Measurements from ENCODE around the gene CR2. TPM values are rescaled to one million over a fixed set of nuclear protein-coding genes. Genes with fewer than 3 reads are reported as not detected.
A peak's percentile ranks its signal among the peaks of the same experiment; 100 is the strongest.
"Not testable (repeated sequence)": the region's sequence is repeated elsewhere in the genome, so short reads cannot be mapped to it uniquely, and the experiment has no call there.

CR2 gene
- total RNA-seq, 2 experiments from 2014 or later = not detected

DNA sequence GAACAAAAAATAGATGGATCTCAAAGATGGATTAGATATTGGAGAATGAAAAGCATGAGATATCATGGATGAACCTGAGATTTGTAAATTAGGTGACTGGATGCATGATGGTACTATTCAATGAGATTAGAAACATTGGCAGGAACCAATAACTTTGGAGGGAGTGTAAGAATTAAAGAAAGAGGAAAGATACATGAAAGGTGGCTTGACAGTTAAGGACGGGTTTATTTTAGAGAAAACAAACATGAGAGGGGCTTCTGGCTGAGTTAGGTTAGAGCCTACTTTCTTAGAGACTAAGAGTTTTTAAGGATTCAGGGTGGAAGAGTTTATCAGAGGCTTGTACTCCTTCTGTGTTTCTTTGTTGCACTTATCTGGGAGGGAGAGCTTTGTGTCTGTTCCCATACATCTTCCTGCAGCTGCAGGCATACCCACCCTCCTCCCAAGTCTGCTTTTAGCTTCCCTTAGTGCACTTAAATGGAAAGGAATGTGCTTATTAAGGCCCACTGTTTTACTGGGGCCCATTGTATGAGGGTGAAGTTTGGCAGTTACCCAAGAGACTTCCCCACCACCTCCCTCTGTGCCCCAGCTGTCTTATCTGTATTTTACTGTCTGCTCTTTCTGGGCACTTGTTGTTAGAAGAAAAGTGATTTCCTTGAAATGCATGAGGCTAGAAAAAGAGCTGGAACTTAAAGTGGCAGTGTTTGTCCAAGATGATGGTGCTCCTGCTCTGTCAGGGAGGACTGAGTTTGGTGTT, 26.1 kb upstream of the CR2 start:
- no peaks in the 10 kb centered on the region for H3K36me3 Mint-ChIP-seq (ENCODE audit: low read depth)
- POLR2A ChIA-PET = no interaction called here

GRCh38 chr1:207428783-207429182, 25.3 kb upstream of the CR2 start:
- ChIA-PET CTCF (no interaction called here), POLR2A (no interaction called here)
- DNase-seq = no peak
- Mint-ChIP-seq H3K36me3 (ENCODE audit: low read depth) (no peaks in the 10 kb centered on the region), H3K27ac (no peak overlapping the region), H3K4me3 (no peak overlapping the region), H3K4me1 (no peaks in the 10 kb centered on the region), H3K9me3 (no peaks in the 10 kb centered on the region), H3K27me3 (peaks cover 21% of the 10 kb centered on the region)

More for the DNA sequence above, 26.1 kb upstream of the CR2 start:
- no peak overlapping the region for H3K27ac Mint-ChIP-seq
- no peak overlapping the region for H3K4me3 Mint-ChIP-seq
- no peak for DNase-seq
- peaks cover 21% of the 10 kb centered on the region for H3K27me3 Mint-ChIP-seq
- no peaks in the 10 kb centered on the region for H3K4me1 Mint-ChIP-seq
- no peaks in the 10 kb centered on the region for H3K9me3 Mint-ChIP-seq
- CTCF ChIA-PET = interaction anchor here (0.5 kb wide), 1 partner anchor 23 kb away, joined by 3 read pairs; no protein-coding TSS in a partner anchor

DNA sequence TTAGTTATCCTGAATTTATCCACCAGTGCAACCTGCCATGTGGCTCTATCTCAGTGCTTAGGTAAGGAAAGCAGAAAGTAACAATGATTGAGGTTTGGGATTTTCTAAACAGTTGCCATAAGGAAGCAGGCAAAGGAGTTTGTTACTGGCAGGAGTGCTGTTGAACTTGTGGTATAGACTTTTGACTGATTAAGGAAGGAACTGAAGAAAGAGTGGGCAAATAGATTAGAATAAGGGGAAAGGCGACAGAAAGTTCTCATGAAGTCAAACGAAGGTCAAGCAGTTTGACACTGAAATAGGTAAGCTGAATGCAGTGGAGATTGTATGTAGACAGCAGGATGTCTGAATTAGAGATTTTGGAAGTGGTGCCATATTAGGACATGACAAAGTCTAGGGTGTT, 24.2 kb upstream of the CR2 start:
- H3K27ac Mint-ChIP-seq = no peak overlapping the region

DNA sequence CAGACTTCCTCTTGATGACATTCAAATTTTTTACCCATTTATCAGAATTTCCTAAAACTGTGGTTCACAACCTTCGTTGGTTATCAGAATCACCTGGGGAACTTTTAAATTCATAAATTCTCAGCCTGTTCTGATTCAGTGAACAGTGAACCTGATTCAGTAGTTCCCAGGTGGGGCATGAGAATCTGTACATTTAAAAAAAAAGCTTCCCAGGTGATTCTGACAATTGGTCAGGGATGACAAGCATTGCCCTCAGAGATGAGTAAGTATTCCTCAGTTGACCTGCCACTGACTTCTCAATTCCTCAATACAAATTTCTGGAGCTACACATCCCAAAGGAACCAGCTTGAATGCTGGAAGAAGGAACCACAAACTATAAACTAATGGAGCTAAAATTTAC, 23.5 kb upstream of the CR2 start:
- no peak overlapping the region for H3K4me3 Mint-ChIP-seq
- CTCF ChIA-PET = no interaction called here
- H3K27ac Mint-ChIP-seq = no peak overlapping the region

More for the DNA sequence above, 24.2 kb upstream of the CR2 start:
- DNase-seq = no peak
- no peak overlapping the region for H3K4me3 Mint-ChIP-seq
- no peaks in the 10 kb centered on the region for H3K4me1 Mint-ChIP-seq
- ChIA-PET POLR2A (no interaction called here), CTCF (no interaction called here)
- H3K9me3 Mint-ChIP-seq = no peaks in the 10 kb centered on the region
- no peaks in the 10 kb centered on the region for H3K36me3 Mint-ChIP-seq (ENCODE audit: low read depth)
- peaks cover 23% of the 10 kb centered on the region for H3K27me3 Mint-ChIP-seq

DNA sequence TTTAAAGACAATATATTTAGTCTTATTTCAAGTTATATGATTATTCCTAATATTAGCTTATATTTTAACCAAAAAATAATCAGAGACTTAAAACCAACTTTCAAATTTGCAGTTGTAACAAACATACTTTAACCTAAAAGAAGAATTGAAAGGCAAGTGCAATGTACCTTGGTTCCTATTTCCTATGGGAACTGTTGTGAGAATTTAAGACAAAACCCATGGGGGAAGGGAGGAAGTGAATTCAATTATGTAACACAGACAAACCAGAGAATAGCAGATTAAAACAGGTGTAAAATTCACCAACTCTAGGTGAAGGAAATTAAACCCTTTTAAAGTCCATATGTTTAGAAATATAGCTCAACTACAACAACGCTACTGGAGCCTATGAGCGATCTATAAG, 22.6 kb upstream of the CR2 start:
- no peak overlapping the region for H3K4me3 Mint-ChIP-seq
- no peak overlapping the region for H3K27ac Mint-ChIP-seq
- ChIA-PET CTCF (no interaction called here), POLR2A (no interaction called here)
- no peak for DNase-seq
- no peaks in the 10 kb centered on the region for H3K36me3 Mint-ChIP-seq (ENCODE audit: low read depth)
- no peaks in the 10 kb centered on the region for H3K9me3 Mint-ChIP-seq
- H3K4me1 Mint-ChIP-seq = no peaks in the 10 kb centered on the region
- peaks cover 23% of the 10 kb centered on the region for H3K27me3 Mint-ChIP-seq

More for the DNA sequence above, 23.5 kb upstream of the CR2 start:
- DNase-seq = no peak
- Mint-ChIP-seq H3K4me1 (no peaks in the 10 kb centered on the region), H3K9me3 (no peaks in the 10 kb centered on the region), H3K36me3 (ENCODE audit: low read depth) (no peaks in the 10 kb centered on the region), H3K27me3 (peaks cover 23% of the 10 kb centered on the region)
- POLR2A ChIA-PET = no interaction called here

DNA sequence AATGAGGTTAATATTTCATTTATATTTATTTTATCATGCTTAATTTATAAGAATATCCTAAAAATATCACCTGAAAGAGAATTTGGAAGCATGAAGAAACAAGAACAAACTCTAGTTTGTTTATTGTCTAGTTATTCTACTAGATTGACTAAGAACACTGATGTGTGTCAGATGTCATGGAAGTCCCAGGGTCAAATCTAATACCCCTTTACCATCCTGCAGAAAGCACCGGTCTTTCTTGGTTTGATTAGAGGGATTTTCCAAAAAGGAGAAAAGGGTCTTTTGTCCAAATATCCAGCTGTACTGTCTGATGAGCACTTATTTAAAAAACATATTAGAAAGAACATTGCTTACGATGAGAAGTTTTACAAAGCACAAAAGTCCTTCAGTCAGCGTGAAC, 20.7 kb upstream of the CR2 start:
- no peak for DNase-seq
- no peak overlapping the region for H3K4me3 Mint-ChIP-seq
- H3K4me1 Mint-ChIP-seq = no peaks in the 10 kb centered on the region
- ChIA-PET CTCF (no interaction called here), POLR2A (no interaction called here)
- H3K36me3 Mint-ChIP-seq (ENCODE audit: low read depth) = no peaks in the 10 kb centered on the region
- no peaks in the 10 kb centered on the region for H3K9me3 Mint-ChIP-seq
- peaks cover 17% of the 10 kb centered on the region for H3K27me3 Mint-ChIP-seq
- no peak overlapping the region for H3K27ac Mint-ChIP-seq

DNA sequence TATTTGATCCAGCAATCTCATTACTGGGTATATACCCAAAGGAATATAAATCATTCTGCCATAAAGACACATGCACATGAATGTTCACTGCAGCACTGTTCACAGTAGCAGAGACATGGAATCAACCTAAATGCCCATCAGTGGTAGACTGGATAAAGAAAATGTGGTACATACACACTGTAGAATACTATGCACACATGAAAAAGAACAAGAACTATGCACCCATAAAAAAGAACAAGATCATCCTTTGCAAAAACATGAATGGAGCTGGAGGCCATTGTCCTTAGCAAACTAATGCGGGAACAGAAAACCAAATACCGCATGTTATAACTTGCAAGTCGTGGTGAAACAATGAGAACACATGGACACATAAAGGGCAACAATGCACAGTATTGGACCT, 17.4 kb upstream of the CR2 start:
- H3K4me3 Mint-ChIP-seq; H3K4me1 Mint-ChIP-seq; CTCF ChIA-PET; H3K9me3 Mint-ChIP-seq; H3K27ac Mint-ChIP-seq; DNase-seq; H3K27me3 Mint-ChIP-seq; H3K36me3 Mint-ChIP-seq (ENCODE audit: low read depth); POLR2A ChIA-PET: not testable (repeated sequence)

- POLR2A ChIA-PET = interaction anchor here (0.7 kb wide), 1 partner anchor 30 kb away, joined by 3 read pairs; no protein-coding TSS in a partner anchor
- DNase-seq = no peak
- H3K9me3 Mint-ChIP-seq = no peaks in the 10 kb centered on the region
- H3K4me3 Mint-ChIP-seq = no peak overlapping the region
- peaks cover 4% of the 10 kb centered on the region for H3K27me3 Mint-ChIP-seq
- no peaks in the 10 kb centered on the region for H3K36me3 Mint-ChIP-seq (ENCODE audit: low read depth)
- no peak overlapping the region for H3K27ac Mint-ChIP-seq
- no peaks in the 10 kb centered on the region for H3K4me1 Mint-ChIP-seq
- CTCF ChIA-PET = no interaction called here
Observed at GRCh38 chr1:207440626-207441025, 13.5 kb upstream of the CR2 start.

- Mint-ChIP-seq H3K9me3 (no peaks in the 10 kb centered on the region), H3K4me3 (no peak overlapping the region), H3K27me3 (peaks cover 15% of the 10 kb centered on the region), H3K4me1 (no peaks in the 10 kb centered on the region), H3K36me3 (ENCODE audit: low read depth) (no peaks in the 10 kb centered on the region), H3K27ac (no peak overlapping the region)
- ChIA-PET POLR2A (no interaction called here), CTCF (interaction anchor here (1.0 kb wide), 1 partner anchor 10 kb away, joined by 4 read pairs; the partner anchor contains the start of gene CR2)
- no peak for DNase-seq
Observed at GRCh38 chr1:207444514-207445217, 9.5 kb upstream of the CR2 start.

- CTCF ChIA-PET = no interaction called here
- Mint-ChIP-seq H3K4me3 (peak overlapping the region; percentile 31), H3K9me3 (no peaks in the 10 kb centered on the region), H3K27me3 (peaks cover 50% of the 10 kb centered on the region), H3K4me1 (peaks cover 10% of the 10 kb centered on the region), H3K36me3 (ENCODE audit: low read depth) (no peaks in the 10 kb centered on the region), H3K27ac (no peak overlapping the region)
- DNase-seq = no peak
- POLR2A ChIA-PET = no interaction called here
Observed at GRCh38 chr1:207453710-207454045, 450 bp upstream of the CR2 start.

DNA sequence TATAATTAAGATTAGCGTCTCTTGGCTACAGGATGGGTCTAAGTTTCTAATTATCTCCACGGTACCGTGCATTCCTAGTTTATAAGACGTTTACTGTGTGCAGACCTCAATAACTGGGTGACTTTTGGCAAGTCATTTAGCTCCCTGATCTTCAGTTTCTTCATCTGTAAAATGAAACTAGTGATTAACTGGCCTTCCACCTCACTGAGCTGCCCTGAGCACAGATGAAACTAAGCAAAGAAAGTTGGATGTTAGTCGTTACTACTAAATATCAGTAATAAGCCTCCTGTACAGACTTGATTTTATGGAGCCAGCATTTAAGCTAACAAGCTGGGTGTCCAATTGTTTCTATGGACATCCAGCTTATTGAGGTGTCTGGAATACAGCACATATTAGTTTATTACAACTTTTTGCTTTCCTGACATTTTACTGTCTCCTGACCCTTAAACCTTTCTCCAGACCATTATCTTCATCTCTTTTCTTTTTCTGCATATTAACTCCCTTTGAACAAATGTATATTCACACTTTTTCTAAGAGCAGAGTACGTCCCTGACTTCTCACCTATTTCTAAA, 1.1 kb downstream of the CR2 start:
- peaks cover 41% of the 10 kb centered on the region for H3K27me3 Mint-ChIP-seq
- no peak for DNase-seq
- H3K36me3 Mint-ChIP-seq (ENCODE audit: low read depth) = no peaks in the 10 kb centered on the region
- no peak overlapping the region for H3K4me3 Mint-ChIP-seq
- ChIA-PET CTCF (interaction anchor here (1.3 kb wide), 1 partner anchor 16 kb away, joined by 4 read pairs; no protein-coding TSS in a partner anchor), POLR2A (interaction anchor here (0.6 kb wide), 1 partner anchor 791 kb away, joined by 3 read pairs; no protein-coding TSS in a partner anchor)
- H3K4me1 Mint-ChIP-seq = peaks cover 19% of the 10 kb centered on the region
- no peak overlapping the region for H3K27ac Mint-ChIP-seq
- H3K9me3 Mint-ChIP-seq = no peaks in the 10 kb centered on the region

DNA sequence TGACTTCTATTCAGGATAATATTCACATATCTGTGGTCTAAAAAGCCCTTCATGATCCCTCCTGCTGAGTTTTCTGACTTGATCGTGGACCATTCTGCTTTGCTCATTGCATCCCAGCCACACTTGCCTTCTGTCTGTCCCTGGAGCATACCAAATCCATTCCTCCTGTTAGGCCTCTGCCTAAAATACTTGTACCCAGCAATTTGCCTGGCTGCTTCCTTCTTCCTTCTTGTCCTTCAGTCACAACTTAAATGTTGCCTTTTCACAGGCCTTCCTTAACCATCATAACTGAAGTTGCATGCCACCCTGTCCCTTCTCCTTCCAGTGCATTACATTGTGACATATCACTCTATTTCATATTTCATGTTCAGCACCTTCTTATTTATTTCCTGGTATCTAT, 4.3 kb downstream of the CR2 start:
- Mint-ChIP-seq H3K27ac (no peak overlapping the region), H3K36me3 (ENCODE audit: low read depth) (peaks cover 5% of the 10 kb centered on the region), H3K4me3 (no peak overlapping the region), H3K9me3 (no peaks in the 10 kb centered on the region), H3K27me3 (peaks cover 17% of the 10 kb centered on the region), H3K4me1 (peaks cover 38% of the 10 kb centered on the region)
- CTCF ChIA-PET = no interaction called here
- POLR2A ChIA-PET = no interaction called here
- no peak for DNase-seq

DNA sequence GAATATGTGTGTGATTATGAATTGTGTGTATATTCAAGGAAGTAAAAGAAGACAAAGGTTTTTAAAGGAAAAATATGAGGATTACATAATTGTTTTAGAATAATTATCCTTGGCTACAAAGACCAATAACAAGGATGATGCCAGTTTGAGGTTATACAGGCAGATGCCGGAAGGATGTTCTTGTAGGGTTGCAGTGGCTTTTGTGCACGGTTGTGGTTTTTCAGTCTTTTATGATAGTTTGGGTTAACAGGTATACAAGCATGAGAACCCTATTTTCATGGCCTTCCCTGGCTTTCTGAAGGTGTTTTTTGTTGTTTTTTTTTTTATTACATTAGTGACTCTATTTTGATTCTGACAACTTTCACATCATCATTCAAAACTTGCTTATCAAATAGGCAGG, 4.9 kb downstream of the CR2 start:
- H3K9me3 Mint-ChIP-seq = no peaks in the 10 kb centered on the region
- H3K4me3 Mint-ChIP-seq = no peak overlapping the region
- H3K4me1 Mint-ChIP-seq = peaks cover 40% of the 10 kb centered on the region
- POLR2A ChIA-PET = no interaction called here
- peaks cover 5% of the 10 kb centered on the region for H3K36me3 Mint-ChIP-seq (ENCODE audit: low read depth)
- peak; percentile 65 for DNase-seq
- no peak overlapping the region for H3K27ac Mint-ChIP-seq
- peaks cover 15% of the 10 kb centered on the region for H3K27me3 Mint-ChIP-seq
- CTCF ChIA-PET = no interaction called here
